GM18868 (cell line): ENCODE results near the gene FOXL2NB.

Source experiments
- ATAC-seq: cut with Tn5 transposase; IDR thresholded peaks from one replicate; pipeline ENCODE4 v1.9.1; 2021; ENCODE audit warnings: mild to moderate bottlenecking, moderate library complexity; ENCODE audit not compliant: unreplicated experiment

FOXL2NB gene

DNA sequence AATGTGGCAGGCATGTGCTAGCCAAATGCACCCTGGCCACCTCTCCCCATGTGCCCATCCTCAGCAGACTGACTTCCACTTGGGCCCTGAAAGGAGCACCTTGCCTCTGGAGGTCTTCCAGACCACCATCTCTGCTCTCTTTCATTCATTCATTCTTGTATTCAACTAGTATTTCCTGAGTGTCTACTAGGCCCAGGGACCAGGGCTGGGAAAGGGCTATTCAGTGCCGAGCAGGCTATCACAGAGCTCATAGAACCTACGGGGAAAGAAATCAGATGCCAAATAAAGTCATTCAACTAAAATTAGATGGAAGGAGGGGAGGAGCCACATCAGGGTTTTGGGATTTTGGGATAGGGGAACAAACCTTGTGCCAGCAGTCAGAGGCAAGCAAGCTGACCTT, 40.2 kb downstream of the FOXL2NB start:
- ATAC-seq = no peak

DNA sequence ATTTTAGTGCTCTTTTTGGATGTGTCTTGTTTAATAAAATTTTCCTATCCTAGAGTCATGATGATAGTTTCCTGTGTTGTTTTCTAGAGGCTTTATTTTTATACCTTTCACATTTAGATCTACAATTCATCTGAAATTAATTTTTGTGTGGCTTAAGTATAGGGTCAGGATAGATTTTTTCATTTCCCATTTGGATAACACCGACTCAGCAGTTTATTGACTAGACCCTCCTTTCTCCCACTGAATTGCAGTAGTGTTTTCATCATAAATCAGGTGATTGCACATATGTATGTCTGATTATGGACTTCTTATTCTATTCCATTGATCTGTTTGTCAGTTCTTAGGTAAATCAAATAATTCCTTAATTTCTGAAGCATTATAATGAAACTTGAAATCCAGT, 48.7 kb downstream of the FOXL2NB start:
- ATAC-seq = no peak
